Activated gamma-delta T cell treated with Interleukin-2 at 50 U/mL for 16 hours (primary cell): ENCODE data around the gene CFAP210.

Experiments
- DNase-seq: peaks from one replicate; pipeline ENCODE4 v3.0.0-alpha.2; 2020

CFAP210 gene

GRCh38 chr2:169694113-169694893 is at the start of gene CFAP210, which contains the start of gene PHOSPHO2:
Gene CFAP210 (minus strand): TSS chr2:169694405. CDS start chr2:169694327, 78 bp downstream.
Gene PHOSPHO2 (plus strand): TSS chr2:169694469. CDS start chr2:169700972, 6,503 bp downstream.
- DNase-seq, result peak; percentile 98

DNA sequence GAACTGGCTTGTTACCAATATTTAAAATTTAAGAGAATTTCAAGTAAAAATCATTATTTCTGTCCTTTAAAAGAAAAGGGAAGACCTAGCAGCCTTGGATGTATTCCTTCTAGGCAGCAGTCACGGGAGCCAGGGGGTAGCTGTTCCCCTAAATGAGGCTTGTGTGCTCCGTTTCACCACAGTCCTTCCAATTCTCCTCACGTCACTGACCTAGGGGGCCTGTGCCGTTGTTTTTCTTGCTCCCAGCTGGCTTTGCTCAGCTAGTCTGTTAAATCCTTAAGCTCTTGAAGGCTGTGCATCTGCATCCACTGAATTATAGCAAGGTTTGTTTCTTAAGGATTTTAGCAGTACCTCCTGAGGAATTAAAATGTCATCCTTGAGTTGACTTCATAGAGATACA is 49.3 kb upstream of the CFAP210 start:
- DNase-seq, result no peak

GRCh38 chr2:169739351-169739750 is 45.1 kb upstream of the CFAP210 start:
- no peak for DNase-seq

DNA sequence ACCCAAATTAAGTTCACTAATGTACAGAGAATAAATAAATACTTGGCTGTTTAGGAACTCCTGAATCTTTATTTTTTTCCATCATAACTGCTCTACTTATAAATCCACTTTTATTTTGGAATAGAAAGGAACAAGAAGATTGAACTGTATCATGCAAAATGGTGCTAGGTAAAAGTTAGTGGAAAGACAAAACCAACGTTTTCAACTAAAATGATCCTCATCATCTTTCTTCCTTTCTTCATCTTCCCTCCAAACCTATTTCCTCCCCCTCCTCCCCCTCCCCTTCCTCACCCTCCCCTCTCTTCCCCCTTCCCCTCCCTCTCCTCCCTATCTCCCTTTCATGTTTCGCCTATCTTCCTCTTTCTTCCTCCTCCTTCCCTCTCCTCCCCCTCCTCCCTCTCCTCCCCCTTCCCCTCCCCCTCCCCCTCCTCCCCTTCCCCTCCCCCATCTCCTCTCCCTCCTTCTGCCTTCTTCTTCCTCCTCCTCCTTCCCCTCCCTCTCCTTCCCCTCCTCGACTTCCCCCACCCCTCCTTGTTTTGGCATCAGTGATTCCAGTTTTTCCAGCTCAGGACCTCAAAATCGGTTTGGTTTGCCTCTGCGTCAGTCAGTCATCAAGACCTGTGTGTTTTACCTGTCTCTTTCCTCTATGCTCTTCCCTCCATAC is 44.5 kb upstream of the CFAP210 start:
- DNase-seq, result no peak

- DNase-seq, result no peak
Measured at GRCh38 chr2:169736902-169737301, 42.7 kb upstream of the CFAP210 start.

DNA sequence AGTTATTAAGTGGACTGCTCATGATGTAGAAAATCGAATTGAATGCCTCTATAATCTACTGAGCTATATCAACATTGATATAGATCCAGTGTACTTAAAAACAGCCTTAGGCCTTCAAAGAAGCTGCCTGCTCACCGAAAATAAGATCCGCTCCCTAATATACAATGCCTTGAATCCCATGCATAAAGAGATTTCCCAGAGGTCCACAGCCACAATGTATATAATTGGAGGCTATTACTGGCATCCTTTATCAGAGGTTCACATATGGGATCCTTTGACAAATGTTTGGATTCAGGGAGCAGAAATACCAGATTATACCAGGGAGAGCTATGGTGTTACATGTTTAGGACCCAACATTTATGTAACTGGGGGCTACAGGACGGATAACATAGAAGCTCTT is 41.4 kb upstream of the CFAP210 start:
- DNase-seq, result no peak

DNA sequence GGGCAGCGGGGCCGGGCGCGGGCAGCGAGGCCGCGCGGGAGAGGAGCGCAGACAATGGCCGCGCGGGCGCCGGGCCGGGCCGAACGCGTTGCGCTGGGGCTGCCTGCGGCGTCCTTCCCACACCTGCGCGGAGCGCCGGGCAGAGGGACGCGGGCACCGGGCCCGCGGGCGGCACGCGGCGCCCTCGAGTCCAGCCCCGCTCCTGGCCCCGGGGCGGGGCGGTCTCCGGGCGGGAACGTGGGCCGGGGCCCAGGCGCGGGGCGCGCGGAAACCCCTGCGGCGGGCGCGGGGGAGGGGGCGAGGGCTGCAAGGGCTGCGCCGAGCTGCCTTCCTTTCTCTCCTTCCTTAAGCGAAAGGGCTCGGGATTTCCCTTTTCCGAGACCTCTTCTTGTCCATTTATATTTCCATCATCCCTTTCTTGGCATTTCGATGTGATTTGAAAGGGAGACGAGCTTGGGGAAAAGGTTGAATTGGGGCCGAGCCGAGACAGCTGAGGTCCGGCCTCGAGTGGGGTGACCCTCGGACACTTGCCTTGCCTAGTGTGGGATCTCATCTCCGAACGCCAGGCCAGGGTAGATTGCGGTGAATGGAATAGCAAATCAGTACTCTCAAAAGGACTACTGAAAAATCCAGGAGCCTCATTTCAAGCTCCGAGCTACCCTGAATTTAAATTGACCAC is 40.1 kb upstream of the CFAP210 start:
- DNase-seq, result no peak

GRCh38 chr2:169732583-169733358 is 38.6 kb upstream of the CFAP210 start:
- no peak for DNase-seq

DNA sequence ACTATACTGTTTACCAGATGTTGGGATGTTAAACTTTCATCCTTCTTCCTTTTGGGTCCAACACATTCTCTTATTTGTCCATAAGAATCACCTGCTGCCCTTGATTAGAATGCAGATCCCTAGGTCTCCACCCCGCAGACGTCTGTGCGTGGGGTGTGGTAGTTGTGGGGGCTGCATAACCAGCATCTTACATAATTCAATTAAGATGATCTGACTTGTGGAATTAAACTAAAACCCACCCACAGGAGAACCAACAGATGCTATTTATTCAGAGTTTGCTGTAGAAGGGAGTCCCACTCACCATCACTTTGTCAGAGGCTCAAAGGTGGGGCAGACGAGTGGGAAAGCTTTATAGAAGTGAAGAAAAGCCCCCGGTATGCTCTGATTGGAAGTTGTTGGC is 37.9 kb upstream of the CFAP210 start:
- DNase-seq, result no peak

- no peak for DNase-seq
Measured at GRCh38 chr2:169729274-169729605, 35.0 kb upstream of the CFAP210 start.

DNA sequence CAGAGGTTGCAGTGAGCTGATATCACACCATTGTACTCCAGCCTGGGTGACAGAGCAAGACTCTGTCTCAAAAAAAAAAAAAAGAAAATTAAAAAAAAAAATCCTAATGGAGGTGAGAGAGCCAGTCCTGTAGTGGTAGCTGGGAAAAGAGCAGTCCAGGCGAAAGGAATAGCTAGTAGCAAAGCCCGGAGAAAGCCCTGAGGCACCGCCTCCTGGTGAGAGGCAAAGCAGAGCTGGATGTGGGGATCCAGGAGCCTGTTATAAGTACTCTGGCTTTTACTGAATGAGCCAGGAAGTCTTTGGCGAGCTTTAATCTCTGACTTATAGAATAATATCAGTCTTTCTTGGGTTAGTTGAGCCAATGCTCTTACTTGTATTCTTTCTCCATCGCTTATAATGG is 32.9 kb upstream of the CFAP210 start:
- DNase-seq, result no peak

DNA sequence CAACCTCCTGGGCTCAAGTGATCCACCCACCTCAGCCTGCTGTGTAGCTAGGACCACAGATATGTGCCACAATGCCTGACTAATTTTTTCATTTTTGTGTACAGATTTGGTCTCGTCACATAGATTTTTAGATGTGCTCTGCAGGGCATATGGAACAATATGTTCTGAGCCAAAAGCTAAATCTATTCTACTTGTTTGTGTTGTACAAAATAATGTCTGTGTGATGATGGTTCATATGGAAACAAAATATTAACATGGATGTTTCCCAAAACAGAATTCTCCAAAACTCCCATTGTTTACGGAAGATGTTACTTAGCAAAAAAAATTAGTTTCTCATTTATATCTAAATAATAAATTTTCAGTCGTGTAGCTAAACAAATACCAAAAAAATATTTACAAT is 26.8 kb upstream of the CFAP210 start:
- no peak for DNase-seq

- DNase-seq, result no peak
Measured at GRCh38 chr2:169718930-169719504, 24.8 kb upstream of the CFAP210 start.

DNA sequence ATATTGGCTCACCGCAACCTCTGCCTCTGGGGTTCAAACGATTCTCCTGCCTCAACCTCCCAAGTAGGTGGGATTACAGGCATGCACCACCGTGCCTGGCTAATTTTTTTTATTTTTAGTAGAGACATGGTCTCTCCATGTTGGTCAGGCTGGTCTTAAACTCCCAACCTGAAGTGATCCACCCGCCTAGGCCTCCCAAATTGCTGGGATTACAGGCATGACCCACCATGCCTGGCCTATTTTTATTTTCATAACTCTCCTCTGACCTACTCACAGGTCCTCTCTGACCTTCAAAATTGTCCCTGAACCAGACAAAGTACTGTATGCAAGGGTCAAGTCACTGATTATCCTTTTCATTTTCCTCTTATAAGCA is 23.5 kb upstream of the CFAP210 start:
- no peak for DNase-seq

- no peak for DNase-seq
Measured at GRCh38 chr2:169716938-169717690, 22.9 kb upstream of the CFAP210 start.

GRCh38 chr2:169716238-169716886 is 22.2 kb upstream of the CFAP210 start:
- no peak for DNase-seq

GRCh38 chr2:169715379-169716237 is 21.4 kb upstream of the CFAP210 start:
- no peak for DNase-seq

- DNase-seq, result no peak
Measured at GRCh38 chr2:169714699-169715098, 20.5 kb upstream of the CFAP210 start.

- DNase-seq, result no peak
Measured at GRCh38 chr2:169713331-169713730, 19.1 kb upstream of the CFAP210 start.

DNA sequence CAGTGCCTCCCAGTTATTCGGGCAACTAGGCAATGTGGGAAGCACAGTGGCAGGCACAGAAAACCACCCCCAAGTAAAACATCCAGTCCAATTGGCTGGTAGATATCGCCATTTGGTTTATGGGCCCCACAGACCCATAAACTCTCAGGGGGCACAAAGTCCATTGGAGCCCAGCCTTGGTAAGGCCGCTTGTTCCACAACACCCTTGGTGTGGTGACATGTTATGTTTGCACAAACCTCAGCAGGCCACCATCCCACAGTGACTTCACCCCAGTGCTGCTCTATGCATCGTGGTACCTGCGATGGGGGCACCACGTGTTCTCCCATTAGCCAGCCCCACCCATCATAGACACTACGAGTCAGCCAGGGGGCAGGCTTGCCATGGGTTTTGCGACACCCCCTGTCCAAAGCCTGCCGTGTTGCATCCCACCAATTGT is 18.6 kb upstream of the CFAP210 start:
- no peak for DNase-seq
